Activated naive CD8-positive, alpha-beta T cell treated with anti-CD3 and anti-CD28 coated beads, Interleukin-2, amount 50 U/mL, for 24 hours (primary cell): Measurements from ENCODE around the gene RAB3D.
"Not testable (repeated sequence)": the region's sequence is repeated elsewhere in the genome, so short reads cannot be mapped to it uniquely, and the experiment has no call there.

ENCODE experiments used
- ATAC-seq: fragments of 150-1000 bp; cut with Tn5 transposase; one replicate; pipeline ENCODE4 v1.10.0; 2021
- DNase-seq: peaks from one replicate; pipeline ENCODE4 v3.0.0; 2021
- H3K27ac Mint-ChIP-seq: one replicate; pipeline ENCODE4 v1.8.0; 2021; ENCODE audit warnings: mild to moderate bottlenecking, mixed read lengths
- H3K27me3 Mint-ChIP-seq: one replicate; pipeline ENCODE4 v1.8.0; 2021; ENCODE audit warnings: mixed read lengths
- H3K36me3 Mint-ChIP-seq: one replicate; pipeline ENCODE4 v1.8.0; 2021; ENCODE audit warnings: low read depth, mixed read lengths
- H3K4me1 Mint-ChIP-seq: one replicate; pipeline ENCODE4 v1.8.0; 2021; ENCODE audit warnings: mixed read lengths
- H3K4me3 Mint-ChIP-seq: one replicate; pipeline ENCODE4 v1.8.0; 2021; ENCODE audit warnings: mild to moderate bottlenecking, moderate library complexity, mixed read lengths
- H3K9me3 Mint-ChIP-seq: one replicate; pipeline ENCODE4 v1.8.0; 2021; ENCODE audit warnings: mixed read lengths

RAB3D gene

GRCh38 chr19:11335449-11336146 lies 3.9 kb downstream of the RAB3D start:
- Mint-ChIP-seq H3K27ac (no peak overlapping the region), H3K27me3 (no peaks in the 10 kb centered on the region), H3K4me1 (peaks cover 21% of the 10 kb centered on the region), H3K36me3 (peaks cover 4% of the 10 kb centered on the region), H3K9me3 (no peaks in the 10 kb centered on the region), H3K4me3 (no peak overlapping the region)
- ATAC-seq (no peak), DNase-seq (no peak)

DNA sequence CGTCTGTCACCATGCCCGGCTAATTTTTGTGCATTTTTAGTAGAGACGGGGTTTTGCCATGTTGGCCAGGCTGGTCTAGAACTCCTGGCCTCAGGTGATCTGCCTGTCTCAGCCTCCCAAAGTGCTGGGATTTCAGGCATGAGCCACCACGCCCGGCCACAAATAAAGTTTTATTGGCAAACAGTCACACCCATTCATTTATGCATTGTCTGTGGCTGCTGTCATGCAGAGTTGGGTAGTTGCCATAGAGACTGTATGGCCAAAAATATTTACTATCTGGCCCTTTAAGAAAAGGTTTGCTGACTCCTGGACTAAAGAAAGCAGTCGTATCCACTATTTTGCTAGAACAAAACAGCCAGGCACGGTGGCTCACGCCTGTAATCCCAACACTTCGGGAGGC lies 5.6 kb downstream of the RAB3D start:
- H3K27ac Mint-ChIP-seq, H3K36me3 Mint-ChIP-seq, H3K4me3 Mint-ChIP-seq, DNase-seq, H3K27me3 Mint-ChIP-seq, ATAC-seq, H3K9me3 Mint-ChIP-seq: not testable (repeated sequence)
- peaks cover 13% of the 10 kb centered on the region for H3K4me1 Mint-ChIP-seq

DNA sequence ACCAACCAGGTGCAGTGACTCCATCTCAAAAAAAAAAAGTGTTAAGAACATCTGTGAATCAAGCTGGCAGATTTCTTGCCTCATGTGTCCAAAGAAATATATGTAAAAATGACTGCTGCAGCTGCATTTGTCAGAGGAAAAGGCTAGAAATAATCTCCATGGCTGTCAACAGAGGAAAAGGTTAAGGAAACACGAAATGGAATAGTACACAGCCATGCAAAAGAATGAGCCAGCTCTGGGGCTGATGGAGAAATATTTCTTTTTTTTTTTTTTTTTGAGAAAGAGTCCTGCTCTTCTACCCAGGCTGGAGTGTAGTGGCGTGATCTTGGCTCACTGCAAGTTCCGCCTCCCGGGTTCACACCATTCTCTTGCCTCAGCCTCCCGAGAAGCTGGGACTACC lies 6.6 kb downstream of the RAB3D start:
- peaks cover 4% of the 10 kb centered on the region for H3K36me3 Mint-ChIP-seq
- H3K27me3 Mint-ChIP-seq, result no peaks in the 10 kb centered on the region
- no peak overlapping the region for H3K4me3 Mint-ChIP-seq
- DNase-seq, result no peak
- H3K9me3 Mint-ChIP-seq, result no peaks in the 10 kb centered on the region
- H3K27ac Mint-ChIP-seq, result no peak overlapping the region
- ATAC-seq, result no peak
- peaks cover 8% of the 10 kb centered on the region for H3K4me1 Mint-ChIP-seq

GRCh38 chr19:11331502-11331901 lies 8.0 kb downstream of the RAB3D start:
- Mint-ChIP-seq H3K4me3 (no peak overlapping the region), H3K4me1 (no peaks in the 10 kb centered on the region), H3K36me3 (peaks cover 4% of the 10 kb centered on the region)

DNA sequence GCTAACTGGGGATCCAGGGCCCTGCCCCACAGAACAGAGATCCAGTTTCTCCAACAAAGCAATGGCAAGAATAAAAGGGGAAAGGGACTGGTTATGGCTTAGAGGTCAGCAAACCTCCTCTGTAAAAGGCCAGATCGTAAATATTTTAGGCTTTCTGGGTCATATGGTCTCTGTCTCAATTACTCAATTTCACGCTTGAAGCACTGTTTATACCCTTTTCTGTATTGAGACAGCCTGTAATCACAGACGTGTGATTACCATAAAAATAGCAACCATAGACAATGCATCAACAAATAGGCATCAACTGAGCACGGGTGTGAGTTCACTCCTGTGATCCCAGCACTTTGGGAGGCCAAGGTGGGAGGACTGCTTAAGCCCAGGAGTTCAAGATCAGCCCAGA lies 9.3 kb downstream of the RAB3D start:
- Mint-ChIP-seq H3K4me3 (no peak overlapping the region), H3K4me1 (no peaks in the 10 kb centered on the region), H3K27me3 (no peaks in the 10 kb centered on the region), H3K9me3 (no peaks in the 10 kb centered on the region), H3K27ac (no peak overlapping the region), H3K36me3 (peaks cover under 1% of the 10 kb centered on the region)
- no peak for ATAC-seq
- DNase-seq, result no peak

More at GRCh38 chr19:11331502-11331901, 8.0 kb downstream of the RAB3D start:
- no peaks in the 10 kb centered on the region for H3K9me3 Mint-ChIP-seq
- H3K27me3 Mint-ChIP-seq, result no peaks in the 10 kb centered on the region
- H3K27ac Mint-ChIP-seq, result no peak overlapping the region
- ATAC-seq (no peak), DNase-seq (no peak)

- H3K4me3 Mint-ChIP-seq, result no peak overlapping the region
- ATAC-seq, result no peak
- H3K27ac Mint-ChIP-seq, result no peak overlapping the region
- no peaks in the 10 kb centered on the region for H3K9me3 Mint-ChIP-seq
- H3K4me1 Mint-ChIP-seq, result peaks cover 19% of the 10 kb centered on the region
- peaks cover 7% of the 10 kb centered on the region for H3K27me3 Mint-ChIP-seq
- H3K36me3 Mint-ChIP-seq, result no peaks in the 10 kb centered on the region
- DNase-seq, result no peak
Measured at GRCh38 chr19:11325544-11325943, 13.9 kb downstream of the RAB3D start.

GRCh38 chr19:11324748-11325389 lies 14.6 kb downstream of the RAB3D start:
- Mint-ChIP-seq H3K36me3 (no peaks in the 10 kb centered on the region), H3K4me1 (peaks cover 19% of the 10 kb centered on the region), H3K27ac (no peak overlapping the region), H3K9me3 (no peaks in the 10 kb centered on the region), H3K4me3 (no peak overlapping the region), H3K27me3 (peaks cover 9% of the 10 kb centered on the region)
- DNase-seq (no peak), ATAC-seq (no peak)

DNA sequence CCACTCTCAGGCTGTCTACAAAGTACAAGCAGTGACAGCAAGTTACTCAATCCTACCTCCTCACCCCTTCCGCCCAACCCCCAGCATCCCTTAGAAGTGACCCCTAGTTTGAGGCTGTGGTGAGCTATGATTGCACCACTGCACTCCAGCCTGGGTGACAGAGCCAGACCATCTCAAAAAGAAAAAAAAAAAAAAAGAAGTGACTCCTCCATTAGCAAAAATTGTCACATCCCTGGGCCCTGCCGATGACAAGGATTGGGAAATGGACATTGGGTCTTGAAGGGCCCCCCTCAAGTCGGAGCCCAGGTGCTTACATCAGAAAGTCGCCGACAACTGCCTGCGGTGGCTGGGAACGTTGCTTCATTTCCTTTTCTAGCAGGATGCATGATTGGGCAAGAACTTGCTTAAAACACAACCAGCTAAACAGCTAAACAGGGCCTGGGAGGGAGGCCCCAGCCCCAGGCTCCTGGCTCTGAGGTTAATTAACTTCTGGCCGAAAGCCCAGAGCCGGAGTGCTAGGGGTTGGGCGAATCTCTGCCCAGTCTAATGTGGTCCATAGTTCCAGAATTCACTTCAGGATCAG lies 15.3 kb downstream of the RAB3D start:
- no peaks in the 10 kb centered on the region for H3K9me3 Mint-ChIP-seq
- no peaks in the 10 kb centered on the region for H3K36me3 Mint-ChIP-seq
- peaks cover 19% of the 10 kb centered on the region for H3K4me1 Mint-ChIP-seq
- peak overlapping the region; percentile 67 for H3K27ac Mint-ChIP-seq
- H3K4me3 Mint-ChIP-seq, result peak overlapping the region; percentile 24
- peaks cover 10% of the 10 kb centered on the region for H3K27me3 Mint-ChIP-seq
- peak; percentile 37 for DNase-seq
- peak; percentile 52 for ATAC-seq

GRCh38 chr19:11323601-11324078 lies 15.8 kb downstream of the RAB3D start:
- Mint-ChIP-seq H3K27ac (peak overlapping the region; percentile 67), H3K9me3 (no peaks in the 10 kb centered on the region), H3K36me3 (no peaks in the 10 kb centered on the region), H3K27me3 (peaks cover 14% of the 10 kb centered on the region), H3K4me1 (peaks cover 19% of the 10 kb centered on the region), H3K4me3 (peak overlapping the region; percentile 24)
- no peak for DNase-seq
- no peak for ATAC-seq

- Mint-ChIP-seq H3K4me3 (no peak overlapping the region), H3K9me3 (no peaks in the 10 kb centered on the region), H3K27ac (no peak overlapping the region), H3K36me3 (no peaks in the 10 kb centered on the region), H3K4me1 (peaks cover 20% of the 10 kb centered on the region), H3K27me3 (peaks cover 23% of the 10 kb centered on the region)
- DNase-seq (no peak), ATAC-seq (no peak)
Measured at GRCh38 chr19:11322269-11323024, 17.0 kb downstream of the RAB3D start.

DNA sequence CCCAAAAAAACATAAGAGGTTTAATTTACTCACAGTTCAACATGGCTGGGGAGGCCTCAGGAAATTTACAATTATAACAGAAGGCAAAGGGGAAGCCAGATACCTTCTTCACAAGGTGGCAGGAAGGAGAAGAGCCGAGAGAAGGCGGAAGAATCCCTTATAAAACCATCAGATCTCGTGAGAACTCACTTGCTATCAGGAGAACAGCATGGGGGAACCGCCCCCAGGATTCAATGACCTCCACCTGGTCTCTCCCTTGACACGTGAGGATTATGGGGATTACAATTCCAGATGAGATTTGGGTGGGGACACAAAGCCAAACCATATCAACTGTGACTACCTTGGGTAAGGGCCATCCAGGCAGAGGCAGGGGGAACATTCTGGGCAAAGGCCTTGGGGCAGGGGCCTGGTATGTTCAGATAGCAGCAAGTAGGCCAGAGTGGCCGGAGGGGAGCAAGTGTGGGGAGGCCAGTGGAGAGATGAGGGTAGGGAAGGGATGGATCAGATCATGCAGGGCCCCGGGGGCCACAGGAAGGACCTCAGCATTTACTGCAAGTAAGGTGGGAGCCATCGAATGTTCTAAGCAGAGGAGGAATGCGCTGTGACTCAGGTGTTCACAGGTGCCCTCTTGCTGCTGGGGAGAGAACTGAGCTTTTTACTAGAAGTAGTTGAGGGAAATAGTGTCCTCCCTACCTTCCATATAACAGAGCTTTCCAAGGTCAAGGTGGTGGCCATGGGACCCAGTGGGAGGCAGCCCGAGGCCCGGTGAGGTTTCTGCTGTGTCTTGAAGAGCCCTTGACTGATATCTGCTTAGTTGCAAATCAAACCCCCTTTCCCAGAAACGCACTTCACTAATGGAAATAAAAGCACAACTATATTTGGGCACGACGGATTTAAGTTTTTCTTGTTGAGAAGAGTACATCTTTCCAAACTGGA lies 18.0 kb downstream of the RAB3D start:
- Mint-ChIP-seq H3K9me3 (no peaks in the 10 kb centered on the region), H3K4me1 (peaks cover 20% of the 10 kb centered on the region), H3K27me3 (peaks cover 26% of the 10 kb centered on the region), H3K4me3 (no peak overlapping the region), H3K27ac (no peak overlapping the region), H3K36me3 (no peaks in the 10 kb centered on the region)
- DNase-seq (no peak), ATAC-seq (no peak)

- not testable (repeated sequence) for H3K4me3 Mint-ChIP-seq, H3K9me3 Mint-ChIP-seq, DNase-seq, ATAC-seq, H3K36me3 Mint-ChIP-seq, H3K27ac Mint-ChIP-seq
- Mint-ChIP-seq H3K27me3 (peaks cover 26% of the 10 kb centered on the region), H3K4me1 (peaks cover 23% of the 10 kb centered on the region)
Measured at GRCh38 chr19:11320278-11320995, 19.0 kb downstream of the RAB3D start.

DNA sequence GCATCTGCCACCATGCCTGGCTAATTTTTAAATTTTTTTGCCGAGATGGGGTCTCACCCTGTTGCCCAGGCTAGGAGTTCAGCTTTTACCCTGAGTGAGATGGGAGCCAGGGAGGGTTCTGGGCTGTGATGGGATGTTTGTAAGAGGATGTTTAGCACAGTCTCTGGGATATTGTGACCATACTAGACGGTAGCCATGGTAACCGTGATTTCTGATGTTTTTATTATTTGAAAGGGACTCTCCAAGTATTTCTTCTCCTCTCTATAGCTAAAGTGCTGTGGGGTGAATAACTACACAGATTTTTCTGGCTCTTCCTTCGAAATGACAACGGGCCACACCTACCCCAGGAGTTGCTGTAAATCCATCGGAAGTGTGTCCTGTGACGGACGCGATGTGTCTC lies 33.1 kb downstream of the RAB3D start:
- Mint-ChIP-seq H3K9me3 (no peaks in the 10 kb centered on the region), H3K27me3 (peaks cover 6% of the 10 kb centered on the region), H3K27ac (no peak overlapping the region), H3K36me3 (no peaks in the 10 kb centered on the region), H3K4me3 (no peak overlapping the region), H3K4me1 (no peaks in the 10 kb centered on the region)
- no peak for ATAC-seq
- DNase-seq, result no peak
